Measurements from ENCODE around the gene METTL3. TPM values are rescaled to one million over a fixed set of nuclear protein-coding genes. Genes with fewer than 3 reads are reported as not detected.

METTL3 gene
- total RNA-seq, 1 donor from 2014 or later, result 81.7 TPM

- no peaks in the 10 kb centered on the region for H3K9me3 Mint-ChIP-seq
- peaks cover 28% of the 10 kb centered on the region for H3K36me3 Mint-ChIP-seq (ENCODE audit: low read depth)
- H3K27ac Mint-ChIP-seq, result peak within 1 kb of the TSS; percentile 99
- H3K27me3 Mint-ChIP-seq, result no peaks in the 10 kb centered on the region
- intact Hi-C loops (cut with micrococcal nuclease), result loop anchor here (1.0 kb wide), 7 partner anchors 21 to 213 kb away; partner anchors contain the start of genes CHD8, METTL3 and SUPT16H
- peaks cover 23% of the 10 kb centered on the region for H3K4me1 Mint-ChIP-seq
- peak within 1 kb of the TSS; percentile 99 for H3K4me3 Mint-ChIP-seq
- peak; percentile 99 for DNase-seq
Observed at GRCh38 chr14:21476925-21477681, 34.0 kb downstream of the METTL3 start, which contains the start of the genes RAB2B and TOX4. TSS of gene RAB2B (minus strand) at chr14:21476959. CDS start at chr14:21476872, 87 bp downstream. TSS of gene TOX4 (plus strand) at chr14:21477195. CDS start at chr14:21477279, 84 bp downstream.

GRCh38 chr14:21476523-21476924 lies 34.6 kb downstream of the METTL3 start:
- Mint-ChIP-seq H3K27ac (peak overlapping the region; percentile 99), H3K36me3 (ENCODE audit: low read depth) (peaks cover 29% of the 10 kb centered on the region), H3K4me3 (peak overlapping the region; percentile 99), H3K4me1 (peaks cover 23% of the 10 kb centered on the region), H3K9me3 (no peaks in the 10 kb centered on the region), H3K27me3 (no peaks in the 10 kb centered on the region)
- intact Hi-C loops (cut with micrococcal nuclease), result loop anchor here (1.0 kb wide), 1 partner anchor 62 kb away; no protein-coding TSS in a partner anchor
- no peak for DNase-seq

GRCh38 chr14:21475767-21476522 lies 35.2 kb downstream of the METTL3 start:
- DNase-seq, result no peak
- H3K4me3 Mint-ChIP-seq, result peak overlapping the region; percentile 99
- no peaks in the 10 kb centered on the region for H3K9me3 Mint-ChIP-seq
- peaks cover 29% of the 10 kb centered on the region for H3K36me3 Mint-ChIP-seq (ENCODE audit: low read depth)
- H3K4me1 Mint-ChIP-seq, result peaks cover 21% of the 10 kb centered on the region
- H3K27ac Mint-ChIP-seq, result peak overlapping the region; percentile 99
- no peaks in the 10 kb centered on the region for H3K27me3 Mint-ChIP-seq
- intact Hi-C loops (cut with micrococcal nuclease), result loop anchor here (1.0 kb wide), 1 partner anchor 62 kb away; no protein-coding TSS in a partner anchor

- intact Hi-C loops (cut with micrococcal nuclease), result no loop called here
- H3K36me3 Mint-ChIP-seq (ENCODE audit: low read depth), result peaks cover 34% of the 10 kb centered on the region
- peaks cover 4% of the 10 kb centered on the region for H3K4me1 Mint-ChIP-seq
- no peaks in the 10 kb centered on the region for H3K27me3 Mint-ChIP-seq
- H3K9me3 Mint-ChIP-seq, result no peaks in the 10 kb centered on the region
- no peak overlapping the region for H3K4me3 Mint-ChIP-seq
- no peak for DNase-seq
- H3K27ac Mint-ChIP-seq, result no peak overlapping the region
Observed at GRCh38 chr14:21467616-21468015, 43.5 kb downstream of the METTL3 start.

- Mint-ChIP-seq H3K36me3 (ENCODE audit: low read depth) (peaks cover 36% of the 10 kb centered on the region), H3K27me3 (no peaks in the 10 kb centered on the region), H3K27ac (peak within 1 kb of the TSS; percentile 97), H3K4me3 (peak within 1 kb of the TSS; percentile 95), H3K4me1 (peaks cover 26% of the 10 kb centered on the region), H3K9me3 (no peaks in the 10 kb centered on the region)
- intact Hi-C loops (cut with micrococcal nuclease), result loop anchor here (1.0 to 10.0 kb wide), 9 partner anchors 19 to 351 kb away; partner anchors contain the start of genes HNRNPC, METTL3, SALL2 and SUPT16H
- DNase-seq, result peak; percentile 100
Observed at GRCh38 chr14:21455912-21456667, 55.0 kb downstream of the METTL3 start, which contains the start of gene CHD8. TSS of gene CHD8 (minus strand) at chr14:21456123. CDS start at chr14:21431643, 24,480 bp downstream.

GRCh38 chr14:21455592-21455911 lies 55.6 kb downstream of the METTL3 start:
- Mint-ChIP-seq H3K9me3 (no peaks in the 10 kb centered on the region), H3K4me1 (peaks cover 26% of the 10 kb centered on the region), H3K4me3 (peak overlapping the region; percentile 95), H3K27ac (peak overlapping the region; percentile 97), H3K36me3 (ENCODE audit: low read depth) (peaks cover 31% of the 10 kb centered on the region), H3K27me3 (no peaks in the 10 kb centered on the region)
- intact Hi-C loops (cut with micrococcal nuclease), result loop anchor here (10.0 kb wide), 1 partner anchor 351 kb away; the partner anchor contains the start of gene TMEM253
- DNase-seq, result no peak

- no peaks in the 10 kb centered on the region for H3K27me3 Mint-ChIP-seq
- H3K36me3 Mint-ChIP-seq (ENCODE audit: low read depth), result peaks cover 32% of the 10 kb centered on the region
- peaks cover 31% of the 10 kb centered on the region for H3K4me1 Mint-ChIP-seq
- peak overlapping the region; percentile 95 for H3K4me3 Mint-ChIP-seq
- H3K27ac Mint-ChIP-seq, result peak overlapping the region; percentile 97
- intact Hi-C loops (cut with micrococcal nuclease), result loop anchor here (10.0 kb wide), 1 partner anchor 350 kb away; the partner anchor contains the start of gene TMEM253
- DNase-seq, result peak; percentile 68
- no peaks in the 10 kb centered on the region for H3K9me3 Mint-ChIP-seq
Observed at GRCh38 chr14:21454843-21455544, 56.1 kb downstream of the METTL3 start.

GRCh38 chr14:21449899-21450216 lies 61.3 kb downstream of the METTL3 start:
- intact Hi-C loops (cut with micrococcal nuclease), result loop anchor here (1.0 to 10.0 kb wide), 2 partner anchors 36 to 345 kb away; partner anchors contain the start of gene TMEM253
- no peaks in the 10 kb centered on the region for H3K27me3 Mint-ChIP-seq
- H3K27ac Mint-ChIP-seq, result peak overlapping the region; percentile 84
- DNase-seq, result no peak
- no peaks in the 10 kb centered on the region for H3K9me3 Mint-ChIP-seq
- peaks cover 37% of the 10 kb centered on the region for H3K36me3 Mint-ChIP-seq (ENCODE audit: low read depth)
- H3K4me1 Mint-ChIP-seq, result peaks cover 44% of the 10 kb centered on the region
- peak overlapping the region; percentile 59 for H3K4me3 Mint-ChIP-seq

Other genes starting within 250 kb of the METTL3 start
- gene HNRNPC, start 241.9 kb downstream of the METTL3 start, total RNA-seq, result 1,009 and 1,054 TPM in 2 replicates
- gene RPGRIP1, start 231.3 kb downstream of the METTL3 start, total RNA-seq, result not detected in 2 replicates
- 170 and 174 TPM in 2 replicates for gene SUPT16H, start 127.3 kb downstream of the METTL3 start, total RNA-seq
- gene CHD8, start 55.2 kb downstream of the METTL3 start, total RNA-seq, result 104 and 115 TPM in 2 replicates
- 26.5 and 30.1 TPM in 2 replicates for gene RAB2B, start 34.4 kb downstream of the METTL3 start, total RNA-seq
- gene TOX4, start 34.1 kb downstream of the METTL3 start, total RNA-seq, result 75.9 and 82.8 TPM in 2 replicates
- 1.6 and 1.7 TPM in 2 replicates for gene SALL2, start 15.0 kb upstream of the METTL3 start, total RNA-seq
- gene OR10G3, start 68.7 kb upstream of the METTL3 start, total RNA-seq, result not detected in 2 replicates
- not detected in 2 replicates for gene OR10G2, start 123.6 kb upstream of the METTL3 start, total RNA-seq
- not detected in 2 replicates for gene OR4E2, start 142.5 kb upstream of the METTL3 start, total RNA-seq
- gene OR4E1, start 162.5 kb upstream of the METTL3 start, total RNA-seq, result not detected in 2 replicates

All from activated CD4-positive, alpha-beta T cell treated with anti-CD3 and anti-CD28 coated beads, Interleukin-2, amount 10 ng/mL, durations not matched to agents 24 days and 14 days (primary cell).